Kidney capillary endothelial cell (primary cell): ENCODE results near the gene EIF1AX.
"Not testable (repeated sequence)": the region's sequence is repeated elsewhere in the genome, so short reads cannot be mapped to it uniquely, and the experiment has no call there.

Source experiments
- DNase-seq: peaks from one replicate; pipeline ENCODE4 v3.0.0-alpha.2; 2018; ENCODE audit warnings: low spot score

Gene EIF1AX

GRCh38 chrX:20141281-20142220 is at the start of gene EIF1AX:
TSS of gene EIF1AX (minus strand) at chrX:20141838. CDS start at chrX:20141640, 198 bp downstream.
- DNase-seq, result peak; percentile 98

- no peak for DNase-seq
These were observed 47.5 kb upstream of the EIF1AX start for GRCh38 chrX:20189171-20189570.

- DNase-seq, result no peak
These were observed 40.1 kb upstream of the EIF1AX start for GRCh38 chrX:20181598-20182329.

- DNase-seq, result no peak
These were observed 35.5 kb upstream of the EIF1AX start for GRCh38 chrX:20177093-20177492.

GRCh38 chrX:20173856-20174255 is 32.2 kb upstream of the EIF1AX start:
- DNase-seq, result no peak

GRCh38 chrX:20173313-20173712 is 31.7 kb upstream of the EIF1AX start:
- DNase-seq, result no peak

GRCh38 chrX:20171887-20172286 is 30.2 kb upstream of the EIF1AX start:
- no peak for DNase-seq

- not testable (repeated sequence) for DNase-seq
These were observed 20.9 kb upstream of the EIF1AX start for GRCh38 chrX:20162516-20162915.

- DNase-seq, result no peak
These were observed 18.3 kb upstream of the EIF1AX start for GRCh38 chrX:20159797-20160385.

- DNase-seq, result no peak
These were observed 10.1 kb upstream of the EIF1AX start for GRCh38 chrX:20151689-20152088.

GRCh38 chrX:20149326-20149725 is 7.7 kb upstream of the EIF1AX start:
- no peak for DNase-seq

- DNase-seq, result no peak
These were observed 5.9 kb upstream of the EIF1AX start for GRCh38 chrX:20147561-20147960.

- peak; percentile 79 for DNase-seq
These were observed 2.9 kb upstream of the EIF1AX start for GRCh38 chrX:20144491-20144890.

- no peak for DNase-seq
These were observed 1.9 kb upstream of the EIF1AX start for GRCh38 chrX:20143561-20143960.

GRCh38 chrX:20143111-20143510 is 1.5 kb upstream of the EIF1AX start:
- DNase-seq, result no peak

GRCh38 chrX:20140420-20140819 is 1.2 kb downstream of the EIF1AX start:
- no peak for DNase-seq

GRCh38 chrX:20139966-20140365 is 1.7 kb downstream of the EIF1AX start:
- DNase-seq, result no peak

GRCh38 chrX:20135944-20136343 is 5.7 kb downstream of the EIF1AX start:
- no peak for DNase-seq

GRCh38 chrX:20132666-20133065 is 9.0 kb downstream of the EIF1AX start:
- no peak for DNase-seq

GRCh38 chrX:20130357-20130756 is 11.3 kb downstream of the EIF1AX start:
- DNase-seq, result no peak

GRCh38 chrX:20129547-20129946 is 12.1 kb downstream of the EIF1AX start:
- no peak for DNase-seq

- DNase-seq, result no peak
These were observed 13.0 kb downstream of the EIF1AX start for GRCh38 chrX:20128670-20129069.

GRCh38 chrX:20127440-20127839 is 14.2 kb downstream of the EIF1AX start:
- DNase-seq, result not testable (repeated sequence)
